Esophagus squamous epithelium (tissue), 5 donors: ENCODE results near the gene IL34. TPM values are rescaled to one million over a fixed set of nuclear protein-coding genes. Genes with fewer than 3 reads are reported as not detected.

Experiments
- DNase-seq: peaks from one replicate; lab custom pipeline; 2025; lab: John Stamatoyannopoulos, UW
- H3K27ac ChIP-seq, 4 donors: fragments of 200-600 bp; sonication (generic); one replicate each; pipeline ENCODE4 v1.5.1; 2016 to 2019; ENCODE audit warnings: mild to moderate bottlenecking in 1 of 4
- H3K27me3 ChIP-seq, 4 donors: fragments of 200-600 bp; sonication (generic); 1 replicate in 3 of 4; 2 replicates in 1 of 4; pipeline versions ENCODE4 v1.5.1 to v1.6.0; 2017 to 2021; ENCODE audit warnings: antibody characterized with exemption in 1 of 4
- H3K36me3 ChIP-seq, 3 donors: fragments of 200-600 bp; sonication (generic); one replicate each; pipeline ENCODE4 v1.5.1; 2016 to 2019
- H3K4me1 ChIP-seq, 3 donors: fragments of 200-600 bp; sonication (generic); one replicate each; pipeline ENCODE4 v1.5.1; 2017 to 2019
- H3K4me3 ChIP-seq, 4 donors: fragments of 200-600 bp; sonication (generic); 1 replicate in 3 of 4; 2 replicates in 1 of 4; pipeline ENCODE4 v1.5.1; 2016 to 2019; ENCODE audit warnings: mild to moderate bottlenecking in 2 of 4, moderate library complexity in 1 of 4
- H3K9me3 ChIP-seq, 3 donors: fragments of 200-600 bp; sonication (generic); one replicate each; pipeline ENCODE4 v1.5.1; 2016 to 2019
- CTCF ChIP-seq, 6 experiments: fragments of 450-650 bp in 4 of 6; fragments of 200-600 bp in 2 of 6; sonication (generic) in 2 of 6; IDR thresholded peaks; one replicate each; pipeline ENCODE4 v1.5.1; 2016 to 2019; ENCODE audit warnings: antibody characterized with exemption in 6 of 6, mild to moderate bottlenecking in 4 of 6, moderate library complexity in 4 of 6
- POLR2A ChIP-seq, 4 donors: fragments of 450-650 bp; IDR thresholded peaks; one replicate each; pipeline ENCODE4 v1.6.1; 2017; ENCODE audit warnings: antibody characterized with exemption in 4 of 4, mild to moderate bottlenecking in 4 of 4, moderate library complexity in 3 of 4
- WGBS, 2 donors: methylation state at CpG; one replicate each; pipeline ENCODE4 v1.1.5; 2018; 5-methylcytosine and 5-hydroxymethylcytosine counted together
- intact Hi-C: fragments of 100-400 bp; cut with DNase I; formaldehyde crosslinking; loops from one replicate; pipeline ENCODE4 v1.15.0; 2022
- total RNA-seq, 4 donors: library from RNA; depleted of rRNA; stranded (reverse); fragments of >200 nt; gene quantifications; one replicate each; pipeline ENCODE4 v1.1.0, GENCODE V29; 2016
- donor health status: DM: yes; HTN: yes; CAD: no.

The IL34 gene
- total RNA-seq, result 10 to 100 TPM in 2 of 4 donors, 1 to 10 TPM in 2; 3.2 to 26.6 (median 9.1) TPM

- no peak for DNase-seq
- H3K27me3 ChIP-seq, result no peaks in the 10 kb centered on the region
- H3K36me3 ChIP-seq, result peaks cover 0 to 9% (median 0%) of the 10 kb centered on the region in 3 donors
- intact Hi-C loops, result no loop called here
- H3K27ac ChIP-seq, result peak within 1 kb of the TSS in 3 of 4 donors; percentile 25 to 34 (median 25)
- WGBS, 2 donors, result 75 to 83% methylated on average over 14 to 23 of the region's 39 CpGs
- H3K4me1 ChIP-seq, result peaks cover 0 to 27% (median 8%) of the 10 kb centered on the region in 3 donors
- H3K4me3 ChIP-seq, result no peak within 1 kb of the TSS
- TF ChIP-seq CTCF (IDR thresholded peaks at IDR 0.05) (no peak), POLR2A (IDR thresholded peaks at IDR 0.05) (no peak)
- no peaks in the 10 kb centered on the region for H3K9me3 ChIP-seq
These were observed at the start of gene IL34 for GRCh38 chr16:70646260-70647241. IL34 (plus strand) TSS chr16:70646559; CDS start chr16:70646948, 389 bp downstream.

GRCh38 chr16:70597135-70597835, 49.1 kb upstream of the IL34 start:
- Histone ChIP-seq H3K36me3 (peaks cover 0 to 9% (median 0%) of the 10 kb centered on the region in 3 donors), H3K27ac (no peak overlapping the region), H3K9me3 (no peaks in the 10 kb centered on the region), H3K4me3 (no peak overlapping the region), H3K27me3 (no peaks in the 10 kb centered on the region), H3K4me1 (peaks cover under 1 to 57% (median 13%) of the 10 kb centered on the region in 3 donors)
- DNase-seq, result no peak
- TF ChIP-seq CTCF (IDR thresholded peaks at IDR 0.05) (no peak), POLR2A (IDR thresholded peaks at IDR 0.05) (no peak)
- intact Hi-C loops, result no loop called here
- 88 to 93% methylated on average over 4 of the region's 4 CpGs for WGBS, 2 donors

GRCh38 chr16:70598937-70599503, 47.3 kb upstream of the IL34 start:
- DNase-seq, result no peak
- Histone ChIP-seq H3K36me3 (peaks cover 0 to 9% (median 0%) of the 10 kb centered on the region in 3 donors), H3K27me3 (no peaks in the 10 kb centered on the region), H3K4me3 (no peak overlapping the region), H3K27ac (no peak overlapping the region), H3K4me1 (peaks cover 0 to 39% (median 7%) of the 10 kb centered on the region in 3 donors), H3K9me3 (no peaks in the 10 kb centered on the region)
- 73 to 78% methylated on average over 6 of the region's 6 CpGs for WGBS, 2 donors
- intact Hi-C loops, result no loop called here
- TF ChIP-seq CTCF (IDR thresholded peaks at IDR 0.05) (no peak), POLR2A (IDR thresholded peaks at IDR 0.05) (no peak)

GRCh38 chr16:70600730-70601129, 45.6 kb upstream of the IL34 start:
- Histone ChIP-seq H3K27me3 (no peaks in the 10 kb centered on the region), H3K9me3 (no peaks in the 10 kb centered on the region), H3K36me3 (peaks cover 0 to 9% (median 0%) of the 10 kb centered on the region in 3 donors), H3K4me1 (peaks cover 0 to 23% (median 0%) of the 10 kb centered on the region in 3 donors), H3K4me3 (no peak overlapping the region), H3K27ac (no peak overlapping the region)
- no peak for DNase-seq
- WGBS, 2 donors, result 78 to 88% methylated on average over 3 of the region's 3 CpGs
- TF ChIP-seq POLR2A (IDR thresholded peaks at IDR 0.05) (no peak), CTCF (IDR thresholded peaks at IDR 0.05) (no peak)
- intact Hi-C loops, result no loop called here
